ENCODE results near the gene KCNC3.

Gene KCNC3

GRCh38 chr19:50329146-50329925 lies at the start of gene KCNC3:
TSS of gene KCNC3 (minus strand) at chr19:50329377. CDS start at chr19:50329082, 295 bp downstream.
- no peak for DNase-seq (ENCODE audit: low read depth)

GRCh38 chr19:50378863-50379236 lies 49.7 kb upstream of the KCNC3 start:
- DNase-seq (ENCODE audit: low read depth) = no peak

GRCh38 chr19:50378169-50378862 lies 49.1 kb upstream of the KCNC3 start:
- DNase-seq (ENCODE audit: low read depth) = no peak

- no peak for DNase-seq (ENCODE audit: low read depth)
These were observed 48.3 kb upstream of the KCNC3 start for GRCh38 chr19:50377517-50377916.

GRCh38 chr19:50377051-50377461 lies 47.9 kb upstream of the KCNC3 start:
- DNase-seq (ENCODE audit: low read depth) = no peak

- DNase-seq (ENCODE audit: low read depth) = peak; percentile 94
These were observed 47.2 kb upstream of the KCNC3 start, which contains the start of gene NR1H2 for GRCh38 chr19:50376166-50377050. TSS of gene NR1H2 (plus strand) at chr19:50376457. CDS start at chr19:50377606, 1,149 bp downstream.

- no peak for DNase-seq (ENCODE audit: low read depth)
These were observed 42.8 kb upstream of the KCNC3 start for GRCh38 chr19:50371914-50372475.

- DNase-seq (ENCODE audit: low read depth) = peak; percentile 81
These were observed 39.7 kb upstream of the KCNC3 start for GRCh38 chr19:50368649-50369570.

GRCh38 chr19:50365434-50366306 lies 36.5 kb upstream of the KCNC3 start, which contains the start of gene NAPSA:
TSS of gene NAPSA (minus strand) at chr19:50365639. CDS start at chr19:50365621, 18 bp downstream.
- no peak for DNase-seq (ENCODE audit: low read depth)

- no peak for DNase-seq (ENCODE audit: low read depth)
These were observed 33.7 kb upstream of the KCNC3 start for GRCh38 chr19:50362656-50363424.

GRCh38 chr19:50362030-50362412 lies 32.8 kb upstream of the KCNC3 start:
- no peak for DNase-seq (ENCODE audit: low read depth)

GRCh38 chr19:50361290-50362029 lies 32.3 kb upstream of the KCNC3 start:
- DNase-seq (ENCODE audit: low read depth) = no peak

- DNase-seq (ENCODE audit: low read depth) = no peak
These were observed 30.2 kb upstream of the KCNC3 start for GRCh38 chr19:50359328-50359818.

GRCh38 chr19:50358483-50359327 lies 29.5 kb upstream of the KCNC3 start:
- no peak for DNase-seq (ENCODE audit: low read depth)

GRCh38 chr19:50357178-50358100 lies 28.3 kb upstream of the KCNC3 start:
- DNase-seq (ENCODE audit: low read depth) = peak; percentile 11

- no peak for DNase-seq (ENCODE audit: low read depth)
These were observed 27.6 kb upstream of the KCNC3 start for GRCh38 chr19:50356691-50357177.

Measured in HS-27A (cell line).